Mesenchymal stem cell (in vitro differentiated cells and primary cell): ENCODE data around the gene MYOCOS.

Source experiments
- DNase-seq: peaks from one replicate; pipeline ENCODE4 v3.0.0-alpha.2; 2013
- H2AFZ ChIP-seq: one replicate; pipeline ENCODE4 v1.6.1; 2013; ENCODE audit warnings: low read depth, mild to moderate bottlenecking, control low read depth, inconsistent platforms, low read length, moderate library complexity
- H2AK5ac ChIP-seq: 2 replicates; pipeline ENCODE4 v1.6.1; 2013; ENCODE audit warnings: low read length, moderate library complexity, mild to moderate bottlenecking, inconsistent platforms; ENCODE audit not compliant: severe bottlenecking
- H2BK120ac ChIP-seq: one replicate; pipeline ENCODE4 v1.6.1; 2013; ENCODE audit warnings: low read depth, mild to moderate bottlenecking, inconsistent platforms, low read length, moderate library complexity
- H2BK12ac ChIP-seq, 2 experiments: one replicate each; pipeline ENCODE4 v1.6.1; 2013; ENCODE audit warnings: inconsistent platforms in 2 of 2, low read length in 2 of 2, mild to moderate bottlenecking in 2 of 2, moderate library complexity in 2 of 2, control low read depth in 1 of 2
- H2BK15ac ChIP-seq: one replicate; pipeline ENCODE4 v1.6.1; 2013; ENCODE audit warnings: mild to moderate bottlenecking, low read depth, inconsistent platforms; ENCODE audit not compliant: poor library complexity, severe bottlenecking
- H2BK5ac ChIP-seq: 2 replicates; pipeline ENCODE4 v1.6.1; 2013; ENCODE audit warnings: low read depth, mild to moderate bottlenecking, low read length, control low read depth, inconsistent platforms; ENCODE audit not compliant: poor library complexity, severe bottlenecking
- H3K14ac ChIP-seq, 2 experiments: one replicate each; pipeline ENCODE4 v1.6.1; 2013; ENCODE audit warnings: inconsistent platforms in 2 of 2, low read length in 2 of 2, control low read depth in 1 of 2, mild to moderate bottlenecking in 1 of 2, moderate library complexity in 1 of 2
- H3K18ac ChIP-seq, 2 experiments: one replicate each; pipeline ENCODE4 v1.6.1; 2013; ENCODE audit warnings: inconsistent platforms in 2 of 2, low read length in 2 of 2, control low read depth in 1 of 2, low read depth in 1 of 2, mild to moderate bottlenecking in 1 of 2
- H3K23ac ChIP-seq, 2 experiments: one replicate each; pipeline ENCODE4 v1.6.1; 2013; ENCODE audit warnings: inconsistent platforms in 2 of 2, low read length in 2 of 2, mild to moderate bottlenecking in 2 of 2, moderate library complexity in 2 of 2, control low read depth in 1 of 2
- H3K27ac ChIP-seq: 2 replicates; pipeline ENCODE4 v1.5.1; 2013; ENCODE audit warnings: mild to moderate bottlenecking, moderate library complexity, low read length, control low read depth, inconsistent platforms; ENCODE audit not compliant: poor library complexity, severe bottlenecking
- H3K27me3 ChIP-seq, 2 experiments: 2 replicates each; pipeline versions ENCODE4 v1.6.1 to v1.7.0; 2013; ENCODE audit warnings: low read length in 2 of 2, mild to moderate bottlenecking in 2 of 2, moderate library complexity in 2 of 2, control low read depth in 1 of 2, inconsistent platforms in 1 of 2; ENCODE audit not compliant: control insufficient read depth in 1 of 2, insufficient read depth in 1 of 2
- H3K36me3 ChIP-seq, 2 experiments: 2 replicates each; pipeline versions ENCODE4 v1.6.1 to v1.7.0; 2013; ENCODE audit warnings: low read length in 2 of 2, control low read depth in 1 of 2, inconsistent platforms in 1 of 2, low read depth in 1 of 2, mild to moderate bottlenecking in 1 of 2; ENCODE audit not compliant: insufficient read depth in 2 of 2, control insufficient read depth in 1 of 2
- H3K4ac ChIP-seq, 2 experiments: one replicate each; pipeline ENCODE4 v1.6.1; 2013; ENCODE audit warnings: inconsistent platforms in 2 of 2, low read length in 2 of 2, mild to moderate bottlenecking in 2 of 2, moderate library complexity in 2 of 2, control low read depth in 1 of 2, low read depth in 1 of 2
- H3K4me1 ChIP-seq: 2 replicates; pipeline ENCODE4 v1.6.1; 2013; ENCODE audit warnings: low read depth, low read length, control low read depth; ENCODE audit not compliant: control insufficient read depth, insufficient read depth
- H3K4me2 ChIP-seq: 2 replicates; pipeline ENCODE4 v1.6.1; 2013; ENCODE audit warnings: low read length, mild to moderate bottlenecking, inconsistent platforms; ENCODE audit not compliant: poor library complexity, severe bottlenecking
- H3K4me3 ChIP-seq, 2 experiments: 2 replicates each; pipeline versions ENCODE4 v1.5.1 to v1.7.0; 2013; ENCODE audit warnings: low read length in 2 of 2, mild to moderate bottlenecking in 2 of 2, control low read depth in 1 of 2, low read depth in 1 of 2; ENCODE audit not compliant: insufficient read depth in 1 of 2
- H3K79me1 ChIP-seq: replicated peaks from 2 replicates; pipeline ENCODE4 v1.6.1; 2013; ENCODE audit warnings: mild to moderate bottlenecking, control low read depth, low read length, inconsistent platforms; ENCODE audit not compliant: poor library complexity, severe bottlenecking
- H3K9ac ChIP-seq: 2 replicates; pipeline ENCODE4 v1.7.0; 2013; ENCODE audit warnings: mild to moderate bottlenecking, low read length, moderate library complexity
- H3K9me3 ChIP-seq: 2 replicates; pipeline ENCODE4 v1.7.0; 2013; ENCODE audit warnings: mild to moderate bottlenecking, low read length; ENCODE audit not compliant: control insufficient read depth
- H4K8ac ChIP-seq: one replicate; pipeline ENCODE4 v1.6.1; 2013; ENCODE audit warnings: inconsistent platforms, mild to moderate bottlenecking, low read length, moderate library complexity
- H4K91ac ChIP-seq: one replicate; pipeline ENCODE4 v1.6.1; 2013; ENCODE audit warnings: mild to moderate bottlenecking, low read length, inconsistent platforms
- WGBS: methylation state at CpG from one replicate; pipeline ENCODE4 v1.1.7; 2013; ENCODE audit warnings: mixed read lengths; 5-methylcytosine and 5-hydroxymethylcytosine counted together

Gene MYOCOS

DNA sequence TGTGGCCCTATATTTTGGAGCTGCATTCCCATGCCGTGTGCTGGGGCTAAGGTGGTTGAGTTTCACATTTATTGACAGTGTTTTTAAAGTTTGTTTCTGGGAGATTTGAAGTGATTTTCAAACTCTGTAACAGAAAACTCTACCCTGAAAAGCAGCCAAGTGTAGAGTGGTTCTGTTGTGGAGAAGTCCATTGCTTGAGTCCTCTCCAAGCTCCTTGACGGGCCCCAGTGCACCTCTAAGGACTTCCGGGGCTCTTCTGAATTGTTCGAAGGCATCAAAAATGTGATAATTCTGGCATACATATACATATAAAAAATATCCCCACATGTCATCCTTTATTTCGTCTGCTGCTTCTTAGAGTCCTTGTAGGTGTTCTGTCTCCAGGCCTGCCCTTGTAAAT is 5.0 kb downstream of the MYOCOS start:
- no peak overlapping the region for H2BK120ac ChIP-seq
- H3K9me3 ChIP-seq = peaks cover 5% of the 10 kb centered on the region
- no peak overlapping the region for H2BK12ac ChIP-seq
- H2AK5ac ChIP-seq = no peak overlapping the region
- no peak overlapping the region for H4K8ac ChIP-seq
- no peak overlapping the region for H3K4me2 ChIP-seq
- no peak overlapping the region for H3K4me3 ChIP-seq
- H2AFZ ChIP-seq = no peak overlapping the region
- no peak overlapping the region for H3K9ac ChIP-seq
- H2BK5ac ChIP-seq = no peak overlapping the region
- H3K4me1 ChIP-seq = no peaks in the 10 kb centered on the region
- H3K18ac ChIP-seq = no peak overlapping the region
- no peak overlapping the region for H3K4ac ChIP-seq
- no peaks in the 10 kb centered on the region for H3K36me3 ChIP-seq
- WGBS = 81% methylated on average over 5 of the region's 5 CpGs
- no peak overlapping the region for H4K91ac ChIP-seq
- H3K27me3 ChIP-seq = peaks cover 3 to 15% of the 10 kb centered on the region in 2 experiments
- no peak for DNase-seq
- no peak overlapping the region for H3K27ac ChIP-seq
- no peak overlapping the region for H3K23ac ChIP-seq
- no peaks in the 10 kb centered on the region for H3K79me1 ChIP-seq
- H3K14ac ChIP-seq = no peak overlapping the region
- no peak overlapping the region for H2BK15ac ChIP-seq

DNA sequence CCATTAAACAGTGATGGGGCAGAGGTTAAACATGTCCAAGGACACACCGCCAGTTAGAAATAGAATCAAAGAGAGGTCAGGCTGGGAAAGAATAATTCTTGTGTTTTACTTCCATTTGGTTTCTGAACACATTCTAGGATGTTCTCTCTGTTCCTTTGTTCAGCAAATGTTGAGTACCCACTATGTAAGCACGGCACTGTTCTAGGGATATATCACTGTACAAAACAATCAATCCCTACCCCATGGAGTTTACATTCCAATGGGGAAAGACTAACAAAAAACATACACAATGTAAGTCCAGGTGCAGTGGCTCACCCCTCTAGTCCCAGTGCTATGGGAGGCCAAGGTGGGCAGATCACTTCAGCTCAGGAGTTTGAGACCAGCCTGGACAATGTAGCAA is 6.2 kb downstream of the MYOCOS start:
- Histone ChIP-seq H2AFZ (no peak overlapping the region), H3K36me3 (no peaks in the 10 kb centered on the region), H3K4me2 (no peak overlapping the region), H3K4ac (no peak overlapping the region), H3K27ac (no peak overlapping the region), H3K9me3 (peaks cover 6% of the 10 kb centered on the region), H2BK5ac (no peak overlapping the region), H3K4me1 (no peaks in the 10 kb centered on the region), H2BK120ac (no peak overlapping the region), H3K9ac (no peak overlapping the region), H3K18ac (no peak overlapping the region), H3K14ac (no peak overlapping the region), H3K27me3 (peaks cover 3 to 12% of the 10 kb centered on the region in 2 experiments), H2BK12ac (no peak overlapping the region), H3K4me3 (no peak overlapping the region), H2AK5ac (no peak overlapping the region), H4K8ac (no peak overlapping the region), H3K23ac (no peak overlapping the region), H4K91ac (no peak overlapping the region), H2BK15ac (no peak overlapping the region), H3K79me1 (no peaks in the 10 kb centered on the region)
- DNase-seq = no peak
- WGBS = 94% methylated on average over 2 of the region's 2 CpGs

DNA sequence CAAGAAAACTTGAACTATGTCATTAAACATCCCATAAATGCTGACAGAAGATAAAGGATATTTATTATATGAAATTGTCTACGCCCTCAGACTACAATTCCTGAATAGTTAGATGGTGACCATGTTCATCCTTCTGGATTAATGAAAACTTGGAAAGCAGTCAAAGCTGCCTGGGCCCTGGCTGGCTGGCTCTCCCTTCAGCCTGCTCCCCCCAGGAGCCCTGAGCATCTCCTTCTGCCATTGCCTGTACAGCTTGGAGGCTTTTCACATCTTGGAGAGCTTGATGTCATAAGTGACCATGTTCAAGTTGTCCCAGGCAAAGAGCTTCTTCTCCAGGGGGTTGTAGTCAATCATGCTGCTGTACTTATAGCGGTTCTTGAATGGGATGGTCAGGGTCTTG is 13.6 kb downstream of the MYOCOS start:
- no peaks in the 10 kb centered on the region for H3K36me3 ChIP-seq
- no peak overlapping the region for H4K91ac ChIP-seq
- H3K27ac ChIP-seq = no peak overlapping the region
- H3K18ac ChIP-seq = no peak overlapping the region
- H2AK5ac ChIP-seq = no peak overlapping the region
- H3K4me3 ChIP-seq = no peak overlapping the region
- no peak overlapping the region for H2AFZ ChIP-seq
- H3K14ac ChIP-seq = no peak overlapping the region
- no peak overlapping the region for H2BK5ac ChIP-seq
- no peak overlapping the region for H3K23ac ChIP-seq
- no peak overlapping the region for H2BK12ac ChIP-seq
- peaks cover 6% of the 10 kb centered on the region for H3K9me3 ChIP-seq
- no peak for DNase-seq
- H3K79me1 ChIP-seq = no peaks in the 10 kb centered on the region
- no peak overlapping the region for H4K8ac ChIP-seq
- WGBS = 70% methylated on average over 2 of the region's 2 CpGs
- no peak overlapping the region for H2BK120ac ChIP-seq
- H3K4me2 ChIP-seq = no peak overlapping the region
- H3K4ac ChIP-seq = no peak overlapping the region
- H2BK15ac ChIP-seq = no peak overlapping the region
- H3K9ac ChIP-seq = no peak overlapping the region
- H3K27me3 ChIP-seq = peaks cover 0 to 6% of the 10 kb centered on the region in 2 experiments
- H3K4me1 ChIP-seq = no peaks in the 10 kb centered on the region

DNA sequence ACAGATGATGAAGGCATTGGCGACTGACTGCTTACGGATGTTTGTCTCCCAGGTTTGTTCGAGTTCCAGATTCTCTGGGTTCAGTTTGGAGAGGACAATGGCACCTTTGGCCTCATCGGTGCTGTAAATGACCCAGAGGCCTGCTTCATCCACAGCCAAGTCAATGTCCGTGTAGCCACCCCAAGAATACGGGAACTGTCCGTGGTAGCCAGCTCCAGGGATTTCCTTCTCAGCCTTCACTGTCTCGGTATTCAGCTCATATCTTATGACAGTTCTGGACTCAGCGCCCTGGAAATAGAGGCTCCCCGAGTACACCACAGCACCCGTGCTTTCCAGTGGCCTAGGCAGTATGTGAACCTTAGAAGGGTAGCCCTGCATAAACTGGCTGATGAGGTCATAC is 14.1 kb downstream of the MYOCOS start:
- Histone ChIP-seq H2AFZ (no peak overlapping the region), H2BK12ac (no peak overlapping the region), H3K4ac (no peak overlapping the region), H3K27me3 (peaks cover 0 to 4% of the 10 kb centered on the region in 2 experiments), H3K14ac (no peak overlapping the region), H3K79me1 (no peaks in the 10 kb centered on the region), H3K36me3 (no peaks in the 10 kb centered on the region), H2BK120ac (no peak overlapping the region), H3K4me3 (no peak overlapping the region), H3K9ac (no peak overlapping the region), H3K9me3 (peaks cover 6% of the 10 kb centered on the region), H3K27ac (no peak overlapping the region), H2AK5ac (no peak overlapping the region), H3K4me1 (no peaks in the 10 kb centered on the region), H2BK15ac (no peak overlapping the region), H2BK5ac (no peak overlapping the region), H3K18ac (no peak overlapping the region), H3K23ac (no peak overlapping the region), H4K8ac (no peak overlapping the region), H4K91ac (no peak overlapping the region), H3K4me2 (no peak overlapping the region)
- 84% methylated on average over 11 of the region's 11 CpGs for WGBS
- no peak for DNase-seq
